Stimulated activated CD8-positive, alpha-beta memory T cell treated with anti-CD3 and anti-CD28 coated beads, Interleukin-7, amount 100 ng/mL, for 4 hours (primary cell): Measurements from ENCODE around the gene PDLIM1.

Experiments
- DNase-seq, 2 donors: peaks; one replicate each; pipeline ENCODE4 v3.0.0-alpha.2; 2020; ENCODE audit warnings: low read depth in 2 of 2

PDLIM1 gene

DNA sequence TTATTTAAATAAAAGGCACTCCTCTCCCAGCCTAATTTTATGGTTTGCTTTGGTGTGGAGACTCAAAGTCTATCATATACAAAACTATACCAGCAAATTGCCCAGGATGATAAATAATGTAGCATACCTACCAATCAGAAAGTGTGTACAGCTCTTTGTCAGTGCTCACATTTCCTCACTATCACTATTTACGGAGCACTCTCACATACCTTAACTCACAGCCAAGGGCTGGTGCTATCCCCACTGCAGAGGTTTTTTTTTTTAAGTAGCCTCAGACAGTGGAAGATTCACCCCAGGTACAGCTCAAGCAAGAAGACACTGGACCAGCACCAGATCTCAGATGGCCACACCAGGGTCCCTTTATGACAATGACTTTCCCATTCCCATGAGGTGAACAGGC is 2.5 kb downstream of the PDLIM1 start:
- no peak for DNase-seq

DNA sequence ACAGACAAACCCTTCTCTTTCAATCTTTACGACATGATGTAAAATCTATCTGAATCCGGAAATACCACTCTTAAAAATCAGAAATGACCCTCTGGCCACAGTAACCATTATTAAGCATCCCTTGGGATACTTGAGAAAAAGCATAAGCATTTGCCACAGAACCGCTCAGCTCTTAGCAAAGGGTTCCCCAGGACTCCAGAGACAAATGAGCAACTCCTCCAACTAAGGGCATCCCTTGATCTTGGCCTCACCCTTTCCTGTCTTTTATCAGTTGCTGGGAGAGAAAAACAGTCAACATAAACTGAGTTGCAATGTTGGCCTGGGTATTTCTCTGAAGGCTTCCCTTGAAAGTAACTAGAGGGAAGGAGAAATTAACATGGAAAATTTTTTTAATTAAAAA is 3.5 kb downstream of the PDLIM1 start:
- no peak for DNase-seq

DNA sequence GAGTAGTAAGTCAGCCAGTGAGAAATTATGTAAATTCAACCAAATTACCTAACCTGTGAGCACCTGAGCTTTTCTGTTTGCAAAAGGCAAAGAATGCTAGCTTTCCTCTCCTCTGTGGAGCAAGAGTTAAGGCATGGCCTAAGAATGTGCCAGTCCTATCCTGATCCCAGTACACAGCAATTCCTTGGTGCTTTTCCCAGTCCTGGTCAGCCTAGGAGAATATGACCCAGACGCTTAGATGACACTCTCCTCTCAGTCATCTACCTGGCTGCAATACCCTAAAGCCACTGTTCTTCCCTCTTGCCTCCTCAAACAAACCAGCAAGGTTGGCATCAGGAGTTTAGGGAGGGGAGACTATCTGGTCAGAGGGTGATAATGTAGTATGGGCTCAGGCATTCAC is 4.1 kb downstream of the PDLIM1 start:
- no peak for DNase-seq

DNA sequence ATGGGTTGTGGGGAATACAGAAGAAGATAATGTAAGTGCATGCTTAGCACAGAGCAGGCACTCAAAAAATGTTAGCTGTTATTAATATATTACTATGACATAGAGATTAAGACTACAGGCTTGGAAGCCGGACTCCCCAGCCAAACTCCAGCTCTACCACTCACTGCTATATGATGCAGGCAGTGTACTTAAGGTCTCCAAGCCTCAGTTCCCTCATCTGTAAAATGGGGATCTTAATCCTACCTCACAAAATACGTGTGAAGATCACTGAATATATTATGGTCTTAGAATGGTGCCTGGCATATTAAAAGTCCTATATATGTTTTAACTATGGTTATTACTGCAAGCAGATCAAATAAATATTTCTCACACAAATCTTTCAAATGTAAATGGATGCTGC is 5.2 kb downstream of the PDLIM1 start:
- no peak for DNase-seq

DNA sequence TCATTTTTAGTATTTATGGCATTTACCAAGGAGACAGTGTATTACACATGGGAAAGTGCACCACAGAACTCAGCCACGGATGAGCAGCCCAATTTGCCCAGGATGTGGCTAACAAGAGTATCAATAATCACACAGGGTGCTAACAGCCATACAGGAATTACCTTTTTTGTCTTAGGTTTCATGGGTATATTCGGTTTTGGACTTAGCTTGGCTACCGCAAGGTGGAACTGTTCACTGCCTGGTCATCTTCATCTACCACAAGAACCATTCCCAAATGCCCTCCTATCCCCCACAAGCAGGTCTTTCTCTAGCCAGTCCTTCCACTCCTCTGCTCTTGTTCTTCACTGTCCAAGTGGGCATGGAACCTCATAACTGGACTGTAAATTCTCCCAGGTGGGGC is 6.0 kb downstream of the PDLIM1 start:
- DNase-seq: no peak

DNA sequence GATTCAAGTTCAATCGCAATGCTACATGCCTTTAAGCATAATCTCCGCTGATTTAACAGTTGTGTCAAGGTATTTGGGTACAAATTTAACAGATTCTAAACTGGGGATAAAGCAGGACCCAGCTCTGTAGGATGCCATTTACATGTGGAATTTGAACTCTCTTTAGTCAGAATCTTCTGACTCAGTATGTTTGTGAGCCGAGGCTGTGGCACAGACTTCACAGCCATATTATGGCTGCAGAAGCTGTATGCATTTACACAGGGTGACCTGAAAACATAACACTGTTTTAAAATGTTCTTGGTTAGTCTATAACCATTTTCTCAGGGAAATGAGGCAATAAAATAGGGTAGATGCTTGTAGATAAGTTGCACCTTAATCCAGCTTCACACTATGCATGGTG is 8.7 kb downstream of the PDLIM1 start:
- DNase-seq: no peak

DNA sequence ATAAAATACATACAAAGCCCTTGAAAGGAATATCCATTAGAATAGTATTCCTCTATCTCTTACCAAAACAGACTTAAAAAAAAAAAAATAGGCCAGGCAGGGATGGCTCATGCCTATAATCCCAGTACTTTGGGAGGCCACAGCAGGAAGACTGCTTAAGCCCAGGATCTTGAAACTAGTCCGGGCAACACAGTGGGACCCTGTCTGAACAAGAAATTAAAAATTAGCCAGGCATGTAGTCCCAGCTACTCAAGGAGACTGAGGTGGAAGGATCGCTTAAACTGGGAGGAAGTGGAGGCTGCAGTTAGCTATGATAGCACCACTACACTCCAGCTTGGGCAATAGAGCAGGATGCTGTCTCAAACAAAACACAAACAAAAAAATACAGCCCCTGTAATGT is 9.6 kb downstream of the PDLIM1 start:
- no peak for DNase-seq

DNA sequence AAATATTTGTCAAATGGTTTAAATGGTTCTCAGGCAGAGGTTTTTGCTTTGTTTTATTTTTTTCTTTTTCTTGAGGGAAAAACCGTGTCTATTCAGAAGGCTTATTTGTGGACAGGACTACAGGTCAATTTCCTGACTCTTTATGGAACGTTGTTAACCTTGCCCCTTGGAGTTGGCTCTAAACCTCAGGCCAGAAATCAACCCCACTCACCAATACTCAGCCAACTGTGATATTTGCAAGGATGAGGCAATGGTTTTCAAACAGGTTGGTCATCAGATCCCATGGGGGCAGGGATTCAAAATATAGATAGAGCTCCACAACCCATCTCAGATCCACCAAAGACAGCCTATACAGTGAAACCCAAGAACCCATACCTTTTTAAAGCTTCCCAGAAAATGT is 10.2 kb downstream of the PDLIM1 start:
- no peak for DNase-seq

DNA sequence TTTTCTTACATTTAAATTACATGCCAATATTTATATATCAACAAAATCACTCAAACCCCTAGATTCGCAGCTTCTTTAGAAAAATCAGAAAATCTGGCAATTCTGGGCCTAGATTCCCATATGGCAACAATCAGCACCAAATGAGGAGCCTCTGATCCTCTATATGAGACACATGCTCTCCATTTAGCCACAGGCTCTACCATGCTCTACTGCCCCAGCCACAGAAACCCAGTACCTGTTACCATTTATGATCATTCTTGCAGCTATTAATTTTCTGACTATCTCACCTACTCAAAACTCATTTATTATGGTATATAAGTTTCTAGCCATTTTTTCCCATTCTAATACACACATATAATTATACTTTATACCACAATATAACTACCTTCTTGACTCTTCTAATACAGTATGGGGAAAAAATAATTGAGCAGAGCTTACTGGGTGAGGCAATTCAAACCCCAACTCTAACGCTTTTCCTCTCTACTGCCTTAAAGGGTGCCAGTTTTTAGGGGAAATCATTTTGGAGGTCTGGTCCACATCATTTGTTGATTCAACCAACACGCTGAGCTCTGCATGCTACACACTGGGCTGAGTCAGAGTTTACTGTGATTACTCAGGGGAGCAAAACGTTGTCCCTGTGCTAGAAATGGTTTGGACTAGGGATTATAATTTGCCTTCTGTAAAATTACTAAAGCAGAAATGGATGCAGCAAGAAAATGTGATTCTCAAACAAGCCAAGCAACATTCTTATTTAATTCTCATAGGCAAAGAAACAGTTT is 11.6 kb downstream of the PDLIM1 start:
- DNase-seq: no peak

DNA sequence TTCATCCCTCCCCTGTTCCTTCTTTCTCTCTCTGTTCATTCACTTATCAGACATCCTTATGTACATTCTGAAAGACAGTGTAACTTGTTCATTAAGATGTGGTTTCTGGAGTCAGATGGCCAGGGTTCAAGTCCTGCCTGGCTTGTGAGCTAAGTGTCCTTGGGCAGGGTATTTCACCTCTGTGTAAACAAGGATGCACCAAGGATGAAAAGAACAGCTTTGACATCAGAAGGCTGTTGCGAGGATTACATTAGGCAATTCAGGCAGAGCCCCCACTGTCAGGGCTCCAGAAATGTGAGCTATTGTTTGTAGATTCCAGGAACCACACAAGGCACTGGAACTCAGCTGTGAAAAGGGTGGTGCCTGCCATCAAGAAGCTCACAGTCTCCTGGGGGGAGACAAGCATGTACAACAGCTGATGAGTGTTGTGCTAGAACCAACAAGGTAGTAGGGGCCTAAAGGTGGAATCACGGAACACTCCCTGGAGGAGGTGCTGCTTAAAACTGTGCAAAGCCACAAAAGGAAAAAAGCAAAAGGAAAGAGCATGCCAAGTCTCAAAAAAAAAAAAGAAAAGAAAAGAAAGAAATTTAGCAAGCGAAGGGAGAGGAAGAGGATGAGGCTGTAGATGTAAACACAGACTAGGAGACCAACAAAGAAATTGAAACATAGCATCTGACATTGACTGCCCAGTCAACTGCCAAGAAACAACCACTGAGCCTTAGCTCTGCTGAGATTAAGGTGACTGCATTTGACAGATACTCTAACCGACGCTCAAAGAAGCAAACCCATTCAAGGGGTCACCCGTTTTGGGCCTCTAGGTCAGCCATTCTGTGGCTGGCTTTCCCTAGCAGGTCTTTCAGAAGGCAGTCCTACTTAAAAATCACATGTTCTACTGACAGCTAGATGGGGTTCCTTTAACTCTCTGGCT is 12.5 kb downstream of the PDLIM1 start:
- DNase-seq: no peak

DNA sequence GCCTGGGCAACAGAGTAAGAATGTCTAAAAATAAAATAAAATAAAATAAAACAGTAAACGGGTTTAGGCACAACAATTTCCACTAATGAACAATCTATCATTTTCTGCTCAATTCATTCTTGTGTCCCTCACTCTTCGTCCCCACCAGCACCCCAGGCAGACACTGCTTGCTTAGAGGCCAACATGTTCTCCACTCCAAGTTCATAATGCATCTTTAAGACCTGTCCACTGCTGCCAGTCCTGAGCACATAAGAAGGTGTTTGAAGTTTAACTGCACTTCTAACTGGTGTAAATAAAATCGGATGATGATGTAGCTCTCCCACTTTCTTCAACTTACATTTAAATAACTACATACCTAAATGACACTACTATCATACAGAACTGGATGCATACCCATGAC is 13.2 kb downstream of the PDLIM1 start:
- no peak for DNase-seq

DNA sequence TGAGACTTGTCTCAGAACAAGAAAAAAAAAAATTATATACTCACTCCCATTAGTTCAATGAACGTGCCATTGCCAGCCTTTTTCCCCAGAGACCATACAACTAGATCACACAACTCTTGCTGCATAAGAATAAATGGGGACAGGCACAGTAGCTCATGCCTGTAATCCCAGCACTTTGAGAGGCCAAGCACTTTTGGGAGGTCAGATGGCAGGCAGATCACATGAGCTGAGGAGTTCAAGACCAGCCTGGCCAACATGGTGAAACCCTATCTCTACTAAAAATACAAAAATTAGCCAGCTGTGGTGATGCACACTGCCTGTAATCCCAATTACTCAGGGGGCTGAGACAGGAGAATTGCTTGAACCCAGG is 13.6 kb downstream of the PDLIM1 start:
- no peak for DNase-seq

DNA sequence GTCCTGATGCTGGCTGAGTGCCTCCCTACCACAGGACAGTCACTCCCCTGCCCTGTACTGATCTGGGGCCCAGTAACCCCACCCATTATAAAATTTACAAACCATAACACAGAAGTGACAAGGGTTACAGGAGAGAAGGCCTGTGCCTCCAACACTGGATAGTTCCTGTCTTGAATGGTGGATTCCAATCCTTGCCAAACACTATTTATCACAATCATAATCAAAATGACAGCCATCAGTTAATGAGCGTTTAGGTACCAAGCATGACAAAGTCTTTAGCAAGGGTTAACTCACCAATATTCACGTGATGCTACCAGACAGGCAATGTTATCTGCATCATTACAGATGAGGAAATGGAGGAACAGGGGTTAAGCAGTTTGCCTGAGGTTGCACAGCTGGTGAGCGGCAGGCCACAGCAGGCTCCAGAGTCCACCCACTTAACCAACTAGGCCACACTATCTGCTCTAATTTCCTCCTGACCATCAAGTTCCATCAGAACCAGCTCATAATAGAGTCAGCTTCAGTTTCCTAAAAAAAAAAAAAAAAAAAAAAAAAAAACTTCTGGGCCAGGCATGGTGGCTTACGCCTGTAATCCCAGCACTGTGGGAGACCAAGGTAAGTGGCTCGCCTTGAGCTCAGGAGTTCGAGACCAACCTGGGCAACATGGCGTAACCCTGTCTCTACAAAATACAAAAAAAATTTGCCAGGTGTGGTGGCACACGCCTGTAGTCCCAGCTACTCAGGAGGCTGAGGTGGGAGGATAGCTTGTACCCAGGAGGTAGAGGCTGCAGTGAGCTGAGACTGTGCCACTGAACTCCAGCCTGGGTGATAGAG is 14.2 kb downstream of the PDLIM1 start:
- no peak for DNase-seq

DNA sequence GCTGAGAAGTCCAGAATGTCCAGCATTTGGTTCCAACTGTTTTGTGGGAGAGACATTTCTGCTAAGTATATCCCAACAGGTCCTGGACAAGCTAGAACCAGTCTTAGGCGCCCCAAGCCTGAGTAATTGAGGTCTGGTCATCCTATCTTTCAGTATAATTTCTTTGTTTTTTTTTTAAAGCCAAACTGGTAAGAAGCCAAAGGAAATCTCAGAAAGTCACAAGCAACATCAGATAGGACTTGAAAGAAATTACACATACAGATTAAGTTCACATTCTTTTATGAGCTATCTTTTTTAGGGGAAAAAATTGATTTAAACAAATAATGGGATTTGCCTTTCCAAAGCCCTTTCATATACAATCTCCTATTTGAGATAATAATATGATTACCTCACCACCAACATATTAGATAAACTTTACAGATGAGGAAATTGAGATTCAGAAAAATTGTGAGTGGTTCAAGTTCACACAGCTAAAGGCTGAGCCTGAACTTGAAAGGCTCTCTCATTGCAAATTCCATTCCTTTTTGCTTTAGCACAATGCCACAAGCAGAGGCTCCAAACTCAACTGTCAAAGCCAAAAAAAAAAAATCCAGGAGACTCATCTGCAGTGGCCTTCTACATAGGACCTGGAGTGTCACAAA is 15.0 kb downstream of the PDLIM1 start:
- no peak for DNase-seq

DNA sequence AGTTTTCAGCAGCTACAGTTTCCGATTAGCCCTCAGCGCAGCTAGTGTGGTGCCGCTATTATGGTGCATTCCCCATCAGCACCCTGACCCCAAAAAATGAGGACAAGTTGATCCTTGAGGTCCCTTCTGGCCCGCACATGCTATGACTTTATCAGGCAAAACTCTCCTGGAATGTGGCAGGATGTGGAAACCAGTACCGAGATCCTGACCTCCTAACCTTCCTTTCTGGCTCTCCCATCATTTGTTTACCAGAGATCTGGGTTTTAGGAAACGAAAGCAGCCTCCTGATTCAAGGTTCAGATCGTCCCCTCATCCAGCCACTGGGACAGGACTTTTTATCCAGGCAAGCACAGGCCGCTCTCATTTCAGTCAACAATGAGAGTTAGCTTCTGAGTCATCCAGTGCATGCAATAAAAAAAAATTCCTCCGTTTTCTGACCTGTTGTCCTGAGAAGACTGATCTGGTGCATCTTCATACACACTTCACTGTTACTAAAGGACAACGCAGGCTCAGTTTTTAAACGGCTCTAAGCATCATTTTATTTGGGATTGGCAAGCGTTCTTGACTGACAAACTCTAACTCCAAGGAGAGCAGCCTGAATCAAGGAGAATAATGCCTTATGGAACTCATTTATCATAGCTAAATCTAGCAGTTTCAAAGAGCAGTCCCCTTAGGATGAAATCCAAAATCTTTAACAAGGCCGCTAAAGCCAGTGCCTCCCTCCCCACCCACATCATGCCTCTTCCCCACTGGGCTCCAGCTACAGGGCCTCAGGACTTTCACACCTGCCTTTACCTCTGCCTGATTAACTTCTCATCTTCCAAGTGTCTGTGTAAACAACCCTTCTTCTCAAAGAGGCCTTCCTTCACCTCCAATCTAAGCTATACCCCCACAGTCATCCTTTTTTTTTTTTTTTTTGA is 17.1 kb downstream of the PDLIM1 start:
- DNase-seq: no peak

DNA sequence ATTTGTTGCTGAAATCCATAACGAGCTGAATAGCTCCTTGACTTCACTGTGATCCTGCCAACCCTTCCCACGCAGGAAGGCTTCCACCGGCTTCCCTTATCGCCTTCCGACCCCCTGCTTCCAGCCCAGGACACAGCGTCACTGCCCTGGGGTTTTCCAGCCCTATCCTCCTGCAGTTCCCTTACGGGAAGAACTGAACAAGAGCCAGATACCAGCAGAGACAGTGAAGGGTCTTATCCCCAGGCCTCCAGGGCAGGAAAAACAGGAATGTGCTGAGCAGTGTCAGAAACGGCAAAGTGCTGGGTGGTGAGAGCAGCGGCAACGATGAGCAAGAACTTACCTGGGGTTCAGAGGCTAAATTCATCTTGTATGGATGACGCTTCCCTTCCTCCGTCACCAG is 22.4 kb downstream of the PDLIM1 start:
- no peak for DNase-seq

DNA sequence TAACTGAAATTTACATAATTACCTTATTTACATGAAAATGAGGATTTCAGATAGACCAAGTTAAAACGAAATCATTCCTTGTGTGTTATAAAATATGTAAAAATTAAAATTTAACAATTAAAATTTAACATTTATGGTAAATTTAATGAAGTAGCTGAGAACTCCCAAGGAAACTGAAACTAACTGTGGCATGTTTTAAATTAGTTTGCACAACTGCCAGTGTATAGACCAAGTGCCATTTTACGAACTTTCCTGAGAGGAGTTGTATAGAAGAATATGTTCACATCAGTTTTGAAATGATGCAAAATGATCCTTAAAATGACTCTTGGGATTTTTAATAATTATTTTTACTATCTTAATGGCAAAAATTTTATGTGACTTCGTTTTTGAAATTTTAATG is 23.6 kb downstream of the PDLIM1 start:
- DNase-seq: no peak

DNA sequence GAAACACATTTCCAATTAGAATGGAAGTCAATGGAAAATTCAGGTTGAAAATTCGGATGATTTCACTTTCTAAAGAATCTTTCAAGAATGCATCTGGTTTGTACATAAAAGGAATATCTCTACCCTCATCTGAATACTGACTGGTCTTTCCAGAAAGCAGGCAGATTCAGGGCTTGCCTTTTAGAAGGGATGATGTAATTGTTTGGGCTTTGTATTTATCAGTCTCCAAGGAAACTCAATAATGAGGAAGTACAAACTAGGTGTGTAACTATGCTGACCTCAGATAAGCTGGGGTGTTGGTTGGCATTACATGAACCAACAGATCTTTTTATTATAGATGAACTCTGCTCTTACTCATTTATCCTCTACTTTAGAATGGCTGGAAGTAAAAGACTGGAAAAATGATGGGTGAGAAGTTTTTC is 24.1 kb downstream of the PDLIM1 start:
- no peak for DNase-seq

DNA sequence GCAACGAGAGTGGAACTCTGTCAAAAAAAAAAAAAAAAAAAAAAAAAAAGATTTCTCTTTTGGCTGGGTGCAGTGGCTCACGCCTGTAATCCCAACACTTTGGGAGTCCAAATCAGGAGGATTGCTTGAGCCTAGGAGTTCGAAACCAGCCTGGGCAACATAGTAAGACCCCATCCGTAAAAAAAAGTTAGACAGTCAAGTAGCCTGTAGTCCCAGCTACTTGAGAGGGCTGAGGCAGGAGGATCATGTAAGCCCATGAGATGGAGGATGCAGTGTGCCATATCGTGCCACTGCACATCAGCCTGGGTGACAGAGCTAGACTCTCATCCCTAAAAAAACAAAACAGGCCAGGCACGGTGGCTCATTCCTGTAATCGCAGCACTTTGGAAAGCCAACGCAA is 25.2 kb downstream of the PDLIM1 start:
- DNase-seq: no peak

DNA sequence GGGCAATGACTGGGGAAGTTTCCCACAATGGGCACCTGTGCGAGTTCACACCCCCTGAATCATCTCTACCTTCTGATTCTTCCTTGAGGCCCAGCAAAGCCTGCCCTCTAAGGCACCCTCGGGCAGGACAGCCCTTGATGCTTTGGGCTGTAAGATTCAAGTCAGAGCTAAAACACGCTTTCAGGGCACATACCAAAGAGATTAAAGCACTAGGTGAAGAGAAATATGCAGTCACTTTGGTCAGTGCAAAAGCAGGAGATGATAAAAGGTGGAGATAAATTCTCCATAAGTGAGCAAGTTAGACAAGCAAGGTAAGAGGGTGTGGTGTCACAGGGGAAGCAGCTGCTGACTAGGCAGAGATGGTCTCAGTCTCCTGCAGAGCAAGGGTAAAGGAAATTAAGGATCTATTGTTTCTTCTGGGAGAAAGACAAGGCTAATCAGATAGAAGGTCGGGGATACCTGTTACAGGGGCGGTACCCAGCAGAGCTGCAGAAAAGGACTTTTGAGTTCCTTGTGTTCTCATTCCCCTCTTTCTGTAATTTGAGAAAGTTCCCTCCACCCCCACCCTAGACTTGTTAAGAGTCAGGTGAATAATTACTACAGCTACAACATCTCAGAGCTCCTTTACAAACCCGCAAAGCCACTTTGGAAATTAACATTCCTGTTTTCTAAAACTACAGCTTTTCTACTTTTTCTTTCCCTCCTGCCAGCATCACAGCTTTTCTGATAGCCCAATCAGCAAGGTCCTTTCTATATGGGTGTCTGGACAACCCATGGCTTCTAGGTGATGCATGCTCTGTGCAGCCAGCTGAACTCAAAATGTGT is 26.4 kb downstream of the PDLIM1 start:
- no peak for DNase-seq
